ENCODE data around the gene CSF1R. TPM values are rescaled to one million over a fixed set of nuclear protein-coding genes. Genes with fewer than 3 reads are reported as not detected.
"Not testable (repeated sequence)": the region's sequence is repeated elsewhere in the genome, so short reads cannot be mapped to it uniquely, and the experiment has no call there.

The CSF1R gene
- polyA plus RNA-seq, 3 donors, result 13.6 to 15.1 (median 13.8) TPM

DNA sequence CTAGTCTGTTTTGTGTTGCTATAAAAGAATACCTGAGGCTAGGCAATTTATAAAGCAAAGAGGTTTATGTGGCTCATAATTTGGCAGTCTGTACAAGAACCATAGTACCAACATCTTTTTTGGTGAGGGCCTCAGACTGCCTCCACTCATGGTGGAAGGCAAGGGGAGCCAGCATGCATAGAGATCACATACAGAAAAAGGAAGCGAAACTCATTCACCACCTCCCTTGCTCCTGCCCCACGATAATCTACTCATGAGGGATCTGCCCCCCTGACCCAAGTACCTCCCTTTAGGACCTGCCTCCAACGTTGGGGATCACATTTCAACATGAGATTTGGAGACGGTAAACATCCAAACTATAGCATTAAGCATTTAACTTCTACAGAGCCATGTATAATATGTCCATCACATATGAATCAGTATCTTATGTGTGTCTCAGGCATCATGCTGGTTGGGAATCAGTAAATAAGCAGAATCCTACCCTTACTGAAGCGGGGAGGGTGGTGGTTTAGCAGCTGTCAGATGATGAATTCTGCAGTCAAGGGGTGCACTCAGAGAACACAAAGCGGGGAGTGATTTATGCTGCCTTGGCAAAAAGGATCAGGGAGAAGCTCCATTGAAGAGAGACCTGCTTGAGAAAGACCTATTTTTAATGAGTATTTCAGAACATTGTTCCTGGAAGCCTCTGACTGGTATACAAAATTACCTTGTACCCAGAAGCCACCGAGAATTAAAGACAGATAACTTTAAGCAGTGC lies 51.0 kb downstream of the CSF1R start:
- DNase-seq (ENCODE audit: low read depth in 3 of 3, low spot score in 2 of 3), result no peak

DNA sequence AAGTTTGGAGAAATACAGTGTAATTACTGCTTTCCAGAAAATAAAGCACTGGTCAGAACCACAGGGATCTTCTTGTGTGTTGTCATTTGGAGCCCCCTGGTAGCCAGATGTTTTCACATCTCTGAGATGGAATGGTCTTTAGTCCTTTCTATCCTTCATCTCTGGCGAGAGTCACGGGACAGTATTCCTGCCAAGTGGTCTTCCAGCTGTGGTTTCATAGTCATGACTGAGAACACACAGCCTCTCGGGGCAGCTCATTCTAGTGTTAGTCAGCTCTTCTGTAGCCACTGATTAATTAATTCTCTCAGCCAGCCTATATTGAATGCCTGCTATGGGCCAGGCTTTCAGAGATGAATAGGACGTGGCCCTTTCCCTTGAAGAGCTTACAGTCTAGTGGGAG lies 51.7 kb downstream of the CSF1R start:
- no peak for DNase-seq (ENCODE audit: low read depth in 3 of 3, low spot score in 2 of 3)

DNA sequence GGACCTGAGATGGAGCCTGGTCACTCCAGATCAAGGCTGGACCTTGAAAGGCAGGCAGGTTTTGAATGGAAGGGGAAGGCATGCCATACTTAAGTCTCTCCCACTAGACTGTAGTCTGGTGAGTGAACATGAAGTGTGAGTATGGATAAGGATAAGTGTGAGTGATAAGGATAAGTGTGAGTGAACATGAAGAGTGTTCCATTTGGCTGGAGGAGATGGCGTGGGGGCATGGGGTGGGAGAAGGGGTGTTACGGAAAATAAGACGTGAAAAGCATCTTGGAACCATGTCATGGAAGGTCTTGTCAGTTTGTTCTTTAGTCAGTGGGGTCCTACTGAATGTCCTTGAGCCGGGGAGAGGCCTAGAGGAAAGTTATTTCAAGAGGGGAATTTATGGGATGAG lies 53.0 kb downstream of the CSF1R start:
- DNase-seq (ENCODE audit: low read depth in 3 of 3, low spot score in 2 of 3), result no peak

DNA sequence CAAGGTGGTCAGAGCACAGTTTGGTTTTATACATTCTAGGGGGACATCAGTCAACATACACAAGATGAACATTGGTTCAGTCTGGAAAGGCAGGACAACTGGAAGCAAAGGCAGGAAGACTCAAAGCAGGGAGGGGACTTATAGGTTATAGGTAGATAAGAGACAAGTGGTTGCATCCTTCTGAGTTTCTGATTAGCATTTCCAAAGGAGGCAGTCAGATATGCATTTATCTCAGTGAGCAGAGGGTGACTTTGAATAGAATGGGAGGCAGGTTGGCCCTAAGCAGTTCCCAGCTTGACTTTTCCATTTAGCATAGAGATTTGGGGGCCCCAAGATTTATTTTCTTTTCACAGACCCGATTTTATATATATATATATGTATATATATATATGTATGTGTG lies 58.3 kb downstream of the CSF1R start:
- not testable (repeated sequence) for DNase-seq (ENCODE audit: low read depth in 3 of 3, low spot score in 2 of 3)

DNA sequence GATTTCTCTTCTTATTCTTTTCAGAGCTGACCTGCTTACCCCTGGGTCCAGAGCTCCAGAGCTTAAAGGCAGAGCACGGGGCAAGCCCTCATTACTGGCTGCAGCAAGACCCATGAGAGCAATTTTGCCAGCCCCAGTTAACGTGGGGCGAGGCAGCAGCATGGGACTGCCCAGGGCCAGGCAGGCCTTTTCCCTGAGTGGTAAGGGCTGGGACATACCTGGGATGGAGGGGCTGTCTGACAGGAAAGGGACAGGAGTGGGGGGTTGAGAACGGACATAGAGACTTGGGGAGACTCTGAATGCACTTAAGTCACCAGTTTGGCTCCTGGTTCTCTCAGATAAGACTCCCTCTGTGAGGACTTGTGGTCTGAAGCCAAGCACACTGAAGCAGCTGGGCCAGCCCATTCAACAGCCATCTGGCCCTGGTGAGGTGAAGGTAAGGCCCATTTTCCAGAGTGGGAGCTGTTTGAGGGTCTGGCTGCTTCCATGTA lies 59.6 kb downstream of the CSF1R start:
- no peak for DNase-seq (ENCODE audit: low read depth in 3 of 3, low spot score in 2 of 3)

DNA sequence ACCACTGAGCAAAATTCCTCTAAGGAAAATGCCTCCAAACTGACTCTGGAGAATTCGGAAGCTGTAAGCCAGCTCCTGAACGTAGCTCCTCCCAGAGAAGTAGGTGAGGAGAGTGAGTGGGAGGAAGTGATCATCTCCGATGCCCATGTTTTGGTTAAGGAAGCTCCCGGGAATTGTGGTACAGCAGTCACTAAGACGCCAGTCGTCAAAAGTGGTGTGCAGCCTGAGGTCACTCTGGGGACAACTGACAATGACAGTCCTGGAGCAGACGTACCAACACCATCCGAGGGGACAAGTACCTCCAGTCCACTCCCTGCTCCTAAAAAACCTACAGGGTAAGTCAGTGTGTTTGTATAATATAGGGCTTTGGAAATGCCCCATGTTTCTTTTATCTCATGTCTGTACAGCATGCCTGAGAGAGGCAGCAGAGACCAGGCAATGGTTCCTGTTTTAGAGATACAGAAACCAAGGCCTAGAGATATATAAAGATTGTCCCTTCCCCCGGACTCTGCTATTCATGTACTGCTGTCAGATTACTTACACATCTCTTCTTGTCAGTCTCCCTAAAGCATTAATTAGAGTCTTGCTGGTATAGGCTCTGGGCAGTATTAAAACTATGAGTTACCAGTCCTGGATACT lies 61.9 kb downstream of the CSF1R start:
- no peak for DNase-seq (ENCODE audit: low read depth in 3 of 3, low spot score in 2 of 3)

DNA sequence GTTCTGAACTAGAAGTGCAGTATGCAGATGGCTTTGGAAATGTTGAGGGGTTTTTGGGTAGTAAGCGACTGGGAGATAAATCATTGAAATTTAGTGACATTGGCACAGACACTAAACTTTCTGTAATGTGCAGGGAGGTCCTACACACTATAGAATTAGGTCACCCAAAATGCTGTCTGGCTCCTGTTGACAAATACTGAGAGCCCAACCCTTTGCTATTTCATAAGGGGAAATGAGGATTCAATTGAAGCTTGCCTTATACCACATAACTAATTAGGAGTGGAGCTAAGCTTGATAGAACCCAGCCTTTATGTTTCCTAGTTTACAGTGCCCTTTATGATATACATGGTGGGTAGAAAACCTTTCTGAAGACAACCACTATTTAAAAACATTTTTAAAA lies 63.2 kb downstream of the CSF1R start:
- DNase-seq (ENCODE audit: low read depth in 3 of 3, low spot score in 2 of 3), result no peak

DNA sequence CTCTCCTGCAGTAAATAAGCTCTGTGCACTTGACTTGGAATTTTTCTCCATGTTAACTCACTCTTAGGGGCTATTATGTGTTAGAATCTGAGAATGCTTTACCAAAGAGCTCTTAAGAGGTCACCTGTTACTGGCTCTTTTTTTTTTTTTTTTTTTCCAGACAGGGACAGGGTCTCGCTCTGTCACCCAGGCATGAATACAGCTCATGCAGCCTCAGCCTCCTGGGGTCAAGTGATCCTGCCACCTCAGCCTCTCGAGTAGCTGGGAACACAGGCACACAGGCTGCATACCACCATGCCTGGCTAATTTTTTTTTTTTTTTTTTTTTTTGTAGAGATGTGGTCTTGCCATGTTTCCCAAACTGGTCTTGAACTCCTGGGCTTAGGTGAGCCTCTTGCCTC lies 63.7 kb downstream of the CSF1R start:
- DNase-seq (ENCODE audit: low read depth in 3 of 3, low spot score in 2 of 3), result no peak

DNA sequence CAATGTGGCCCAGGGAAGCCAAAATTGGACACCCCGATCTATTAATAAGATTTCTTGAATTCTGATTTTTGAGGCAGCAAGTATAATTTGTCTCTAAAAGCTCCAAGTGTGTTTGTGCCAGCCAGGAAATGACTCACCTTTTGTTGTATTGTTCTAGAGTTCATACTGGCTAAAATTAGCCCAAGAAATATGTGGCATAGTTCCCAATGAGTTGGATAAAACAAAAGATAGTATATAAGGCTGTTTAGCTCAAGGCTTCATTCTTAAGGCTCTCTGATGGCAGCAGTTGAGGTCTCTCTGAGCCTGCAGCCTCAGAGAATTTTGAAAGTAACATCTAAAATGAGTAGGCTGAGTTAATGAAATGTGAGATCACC lies 64.2 kb downstream of the CSF1R start:
- no peak for DNase-seq (ENCODE audit: low read depth in 3 of 3, low spot score in 2 of 3)

DNA sequence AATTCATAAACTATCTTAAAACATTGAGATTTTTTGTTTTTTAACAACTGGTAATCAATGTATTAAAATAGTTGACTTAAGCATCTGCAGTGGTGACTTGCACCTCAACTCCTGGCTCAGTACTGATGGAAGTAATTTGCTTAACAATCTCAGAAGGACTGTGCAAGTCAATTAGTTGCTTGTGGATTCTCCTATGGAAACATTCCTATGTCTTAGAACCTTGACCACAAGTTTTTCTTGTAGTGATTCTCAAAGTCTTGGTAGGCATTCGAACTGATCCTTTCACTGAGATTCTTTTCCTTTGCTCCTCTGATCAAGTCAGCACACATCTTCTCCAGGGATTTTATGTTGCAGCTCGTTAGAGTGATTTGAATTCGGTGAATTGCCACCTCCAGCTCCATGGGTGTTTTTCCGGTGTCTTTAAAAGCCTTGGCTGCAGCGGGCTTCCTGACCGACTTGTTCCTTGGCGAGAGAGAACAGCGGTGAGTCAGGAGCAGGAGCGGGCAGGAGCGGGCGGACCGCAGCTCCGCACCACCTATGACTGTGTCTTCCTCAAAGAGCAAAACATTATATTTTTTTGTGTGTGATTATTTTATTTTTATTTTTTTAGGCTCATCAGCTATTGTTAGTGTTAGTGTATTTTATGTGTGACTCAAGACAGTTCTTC lies 64.7 kb downstream of the CSF1R start:
- no peak for DNase-seq (ENCODE audit: low read depth in 3 of 3, low spot score in 2 of 3)

DNA sequence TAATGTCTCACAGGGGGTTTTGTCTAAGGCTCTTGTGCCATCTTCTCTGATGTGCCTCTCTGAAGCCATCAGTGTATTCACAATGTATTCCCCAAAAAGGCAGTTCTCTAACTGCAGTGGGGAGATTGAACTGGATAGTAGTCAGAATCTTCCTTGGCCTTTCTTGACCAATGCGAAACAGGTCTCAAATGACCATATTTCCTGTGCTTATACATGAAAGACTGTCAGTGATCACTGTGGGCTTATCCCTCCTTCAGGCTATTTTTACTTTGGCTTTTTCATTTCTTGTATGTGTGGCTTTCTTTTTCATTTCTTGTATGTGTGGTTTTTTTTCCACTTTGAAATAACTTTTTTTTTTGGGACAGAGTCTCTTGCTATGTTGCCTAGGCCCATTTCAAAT lies 66.1 kb downstream of the CSF1R start:
- no peak for DNase-seq (ENCODE audit: low read depth in 3 of 3, low spot score in 2 of 3)

DNA sequence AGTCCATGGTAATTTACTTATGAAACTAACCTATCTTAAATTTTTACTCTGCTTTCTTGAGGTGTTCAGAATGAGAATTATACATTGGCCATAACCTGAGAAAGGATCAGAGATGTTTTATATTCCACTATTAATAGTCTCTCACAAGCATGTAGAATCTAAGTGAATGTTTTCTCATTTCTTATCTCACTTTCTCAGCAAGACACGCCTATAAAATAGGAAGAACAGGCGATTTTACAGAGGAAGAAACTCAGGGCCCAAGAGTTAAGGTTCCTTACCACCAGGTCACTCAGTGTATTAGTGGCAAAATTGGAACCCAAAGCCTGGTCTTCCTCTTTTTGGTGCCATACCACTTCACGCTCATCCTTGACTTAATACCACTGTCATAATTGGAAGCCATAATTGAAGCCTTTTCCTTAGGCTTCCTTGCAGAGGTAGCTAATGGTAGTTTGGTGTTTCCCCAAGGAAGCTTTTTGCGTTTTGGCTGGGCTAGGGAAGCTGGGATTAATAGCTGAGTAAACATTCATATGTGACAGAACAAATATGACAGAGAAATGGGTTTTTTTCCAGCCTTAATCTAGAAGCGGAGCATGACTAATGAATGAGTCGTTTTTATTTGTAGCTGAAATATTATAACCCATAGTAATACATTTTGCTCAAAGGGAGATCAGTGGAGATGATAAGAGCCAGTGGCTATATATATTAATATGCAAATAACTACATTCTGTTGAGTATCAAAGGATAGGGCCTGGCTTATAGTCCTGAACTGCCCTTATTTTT lies 68.9 kb downstream of the CSF1R start:
- DNase-seq (ENCODE audit: low read depth in 3 of 3, low spot score in 2 of 3), result no peak

DNA sequence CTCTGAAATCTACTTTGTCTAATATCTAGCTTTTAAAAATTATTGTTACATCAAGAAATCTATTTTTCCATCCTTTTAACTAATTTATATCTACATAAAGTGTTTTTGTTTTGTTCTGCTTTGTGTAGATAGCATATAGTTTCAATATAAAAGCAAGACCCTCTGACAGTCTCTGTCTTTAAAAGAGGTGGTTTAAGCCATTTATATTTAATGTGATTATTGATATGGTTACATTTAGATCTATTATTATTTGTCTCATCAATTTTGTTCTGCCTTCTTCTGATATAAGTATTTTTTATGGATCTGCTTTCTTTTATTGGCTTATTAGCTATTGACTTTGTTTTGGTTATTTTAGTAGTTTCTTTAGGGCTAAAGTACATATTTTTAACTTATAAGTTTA lies 69.8 kb downstream of the CSF1R start:
- no peak for DNase-seq (ENCODE audit: low read depth in 3 of 3, low spot score in 2 of 3)

DNA sequence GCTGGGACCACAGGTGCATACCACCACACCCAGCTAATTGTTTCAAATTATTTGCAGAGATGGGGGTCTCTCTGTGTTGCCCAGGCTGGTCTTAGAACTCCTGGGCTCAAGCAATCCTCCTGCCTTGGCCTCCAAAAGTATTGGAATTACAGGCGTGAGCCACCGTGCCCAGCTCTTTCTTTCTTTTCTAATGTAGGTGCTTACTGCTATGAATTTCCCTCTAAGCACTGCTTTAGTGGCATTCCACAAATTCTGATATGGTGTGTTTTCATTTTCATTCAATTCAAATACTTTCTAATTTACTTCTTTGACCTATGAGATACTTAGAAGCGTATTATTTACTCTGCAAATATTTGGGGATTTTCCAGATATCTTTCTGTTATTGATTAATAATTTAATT lies 70.9 kb downstream of the CSF1R start:
- no peak for DNase-seq (ENCODE audit: low read depth in 3 of 3, low spot score in 2 of 3)

DNA sequence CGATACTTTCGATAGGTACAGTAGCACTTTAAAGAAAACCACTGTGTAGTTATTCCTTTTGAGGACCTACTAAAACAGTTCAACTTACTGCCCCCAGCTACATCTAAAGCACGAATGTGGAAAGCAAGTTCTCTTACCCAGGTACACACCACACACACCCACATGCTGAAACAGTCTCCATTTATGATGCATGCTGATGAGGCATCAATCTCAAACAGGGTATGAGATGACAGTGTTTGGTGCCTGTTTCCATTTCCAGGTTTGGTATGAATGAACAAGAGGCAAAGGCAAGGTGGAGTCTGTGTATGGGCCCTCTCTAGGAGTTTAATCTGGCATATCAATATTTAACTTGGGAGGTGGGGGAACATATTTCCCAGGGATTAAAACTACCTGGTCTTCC lies 71.9 kb downstream of the CSF1R start:
- no peak for DNase-seq (ENCODE audit: low read depth in 3 of 3, low spot score in 2 of 3)

DNA sequence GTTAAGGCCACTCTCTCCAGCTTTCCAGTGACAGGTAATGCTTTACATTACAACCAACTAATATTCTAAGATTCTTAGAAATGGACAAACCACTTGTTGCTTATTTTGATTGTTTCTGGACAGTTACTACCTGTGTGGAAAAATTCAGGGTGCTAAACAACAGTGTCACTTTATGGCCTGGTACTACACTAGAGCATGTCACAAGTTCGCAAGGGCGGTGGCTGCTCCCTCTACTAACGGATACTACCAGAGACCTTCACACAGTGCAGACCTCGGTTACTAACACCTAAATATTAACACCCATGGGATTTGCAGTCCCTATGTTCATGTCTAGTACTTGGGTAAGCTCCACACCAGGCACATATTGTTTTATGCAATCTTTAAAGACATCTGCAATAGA lies 72.4 kb downstream of the CSF1R start:
- no peak for DNase-seq (ENCODE audit: low read depth in 3 of 3, low spot score in 2 of 3)

DNA sequence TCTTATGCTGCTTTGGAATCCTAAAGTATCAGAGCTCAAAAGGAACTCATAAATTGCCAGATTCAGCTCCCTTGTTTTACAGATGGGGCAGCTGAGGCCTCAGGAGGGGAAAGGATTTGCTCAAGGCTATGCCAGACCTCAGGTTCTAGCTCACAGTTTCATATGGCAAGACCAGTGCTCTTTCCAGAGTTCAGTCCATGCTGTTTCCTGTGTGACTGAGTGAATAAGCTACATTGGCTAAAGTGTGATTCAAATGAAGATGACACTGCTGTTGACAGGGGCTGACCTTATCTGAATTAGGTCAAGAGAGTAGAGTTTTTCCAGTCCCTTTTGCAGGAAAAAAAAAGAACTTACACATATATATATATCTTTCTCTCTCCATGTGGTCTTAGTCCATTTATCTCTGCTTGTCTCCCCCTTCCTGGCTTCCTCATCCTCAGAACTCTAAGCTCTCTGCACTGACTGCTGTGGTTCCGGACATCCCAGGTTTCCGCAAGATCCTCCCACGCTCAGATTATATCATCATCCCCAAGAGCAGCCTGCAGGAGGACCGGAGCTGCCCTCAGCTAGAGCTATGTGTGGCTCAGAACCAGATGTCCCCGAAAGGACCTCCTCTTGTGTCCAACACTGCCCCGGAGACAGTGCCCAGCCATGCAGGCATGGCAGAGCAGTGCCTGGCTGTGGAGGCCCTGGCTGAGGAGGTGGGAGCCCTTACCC lies 76.5 kb downstream of the CSF1R start:
- no peak for DNase-seq (ENCODE audit: low read depth in 3 of 3, low spot score in 2 of 3)

DNA sequence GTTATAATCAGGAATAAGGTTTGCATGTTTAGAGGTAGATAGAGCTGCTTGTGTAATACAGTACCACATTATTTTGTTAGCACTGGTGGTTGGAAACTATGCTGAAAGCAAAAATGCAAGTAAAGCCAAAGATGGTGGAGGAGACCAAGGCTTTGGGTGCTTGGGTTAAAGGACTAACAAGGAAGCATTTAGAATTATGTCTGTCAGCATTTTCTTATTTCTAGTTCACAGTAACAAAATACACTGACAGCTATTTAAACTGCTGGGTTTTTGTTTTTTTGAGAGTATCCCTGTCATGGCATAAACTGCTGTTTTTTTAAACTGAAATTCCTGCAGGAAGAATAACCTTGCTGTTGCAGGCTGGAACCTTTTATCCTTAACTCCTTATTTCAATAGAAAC lies 79.3 kb downstream of the CSF1R start:
- DNase-seq (ENCODE audit: low read depth in 3 of 3, low spot score in 2 of 3), result no peak

DNA sequence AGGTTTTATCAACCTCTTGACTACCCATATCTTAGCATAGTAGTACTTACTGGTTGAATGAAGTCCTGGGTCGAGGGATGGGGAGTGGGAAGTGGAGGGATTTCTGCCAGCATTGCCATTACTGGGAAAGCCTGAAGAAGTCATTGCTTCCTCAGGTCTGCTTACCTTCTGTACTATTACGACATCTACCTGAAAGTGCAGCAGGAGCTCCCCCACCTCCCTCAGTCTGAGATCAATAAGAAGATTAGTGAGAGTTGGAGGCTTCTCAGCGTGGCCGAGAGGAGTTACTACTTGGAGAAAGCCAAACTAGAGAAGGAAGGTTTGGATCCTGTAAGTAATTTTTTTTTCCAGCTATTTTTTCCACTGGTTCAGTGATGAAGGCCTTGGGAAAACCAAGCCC lies 80.0 kb downstream of the CSF1R start:
- no peak for DNase-seq (ENCODE audit: low read depth in 3 of 3, low spot score in 2 of 3)
